NCI-H1930 (cell line): ENCODE results near the gene AMZ1.

Source experiments
- DNase-seq, 2 experiments: peaks; one replicate each; lab custom pipeline; 2025; lab: John Stamatoyannopoulos, UW

The AMZ1 gene

GRCh38 chr7:2753148-2753547 is 65.1 kb downstream of the AMZ1 start:
- no peak for DNase-seq

DNA sequence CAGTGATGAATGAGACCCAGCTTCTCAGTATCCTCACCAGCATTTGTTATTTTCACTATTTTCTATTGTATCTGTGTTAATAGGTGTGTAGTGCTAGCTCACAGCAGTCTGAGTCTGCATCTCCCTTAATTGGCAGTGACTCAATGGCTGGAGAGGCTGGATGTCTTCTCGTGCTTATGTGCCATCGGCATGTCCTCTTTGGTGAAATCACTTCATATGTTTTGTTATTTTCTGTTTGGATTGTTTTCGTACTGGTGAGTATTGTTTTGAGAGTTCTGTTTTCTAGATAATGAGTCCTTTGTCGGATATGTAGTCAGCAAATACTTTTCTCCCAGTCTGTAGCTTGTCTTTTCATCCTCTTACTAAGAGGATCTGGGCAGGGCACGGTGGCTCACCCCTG is 66.1 kb downstream of the AMZ1 start:
- no peak for DNase-seq

GRCh38 chr7:2754912-2755311 is 66.9 kb downstream of the AMZ1 start:
- DNase-seq: no peak

DNA sequence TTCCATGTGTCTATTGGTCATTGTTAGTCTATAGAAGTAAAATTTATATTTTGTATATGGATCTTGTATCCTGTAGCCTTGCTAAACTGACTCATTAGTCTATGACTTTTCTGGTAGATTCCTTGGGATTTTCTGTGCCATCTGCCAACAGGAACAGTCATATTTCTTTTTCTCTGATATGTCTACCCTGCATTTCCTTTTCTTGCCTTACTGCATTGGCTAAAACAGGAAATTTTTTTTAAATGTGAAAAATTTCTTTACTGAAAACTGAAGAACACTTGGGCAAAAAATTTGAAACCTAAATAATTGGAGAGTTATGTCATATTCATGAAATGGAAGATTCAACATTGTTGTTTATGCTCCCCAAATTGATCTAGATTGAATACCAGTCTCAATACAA is 67.5 kb downstream of the AMZ1 start:
- DNase-seq: no peak

DNA sequence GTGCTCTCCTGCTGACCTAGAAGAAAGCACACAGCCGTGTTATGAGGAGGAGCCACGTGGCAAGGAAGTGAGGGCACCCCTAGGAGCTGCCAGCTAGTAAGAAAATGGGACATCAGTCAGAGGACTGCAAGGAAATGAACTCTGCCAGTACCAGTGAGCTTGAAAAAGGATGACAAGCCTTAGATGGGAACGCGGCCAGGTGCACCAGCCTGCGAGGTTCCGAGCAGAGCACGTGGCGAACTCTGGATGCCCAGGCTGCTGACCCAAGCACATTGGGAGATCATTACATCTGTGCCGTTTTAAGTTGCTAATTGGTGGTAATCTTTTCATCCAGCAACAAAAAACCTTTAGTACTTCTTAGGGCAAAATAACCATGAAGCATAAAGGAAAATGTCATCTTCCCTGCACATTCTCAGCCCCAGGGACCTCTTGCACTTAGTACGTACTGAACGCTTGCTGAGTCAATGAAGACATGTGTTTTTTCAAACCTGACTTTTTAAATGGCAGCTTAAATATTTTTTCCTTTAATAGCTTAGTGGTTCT is 69.4 kb downstream of the AMZ1 start:
- no peak for DNase-seq

GRCh38 chr7:2757904-2758672 is 70.1 kb downstream of the AMZ1 start:
- peak in 1 of 2 experiments; percentile 25 for DNase-seq

DNA sequence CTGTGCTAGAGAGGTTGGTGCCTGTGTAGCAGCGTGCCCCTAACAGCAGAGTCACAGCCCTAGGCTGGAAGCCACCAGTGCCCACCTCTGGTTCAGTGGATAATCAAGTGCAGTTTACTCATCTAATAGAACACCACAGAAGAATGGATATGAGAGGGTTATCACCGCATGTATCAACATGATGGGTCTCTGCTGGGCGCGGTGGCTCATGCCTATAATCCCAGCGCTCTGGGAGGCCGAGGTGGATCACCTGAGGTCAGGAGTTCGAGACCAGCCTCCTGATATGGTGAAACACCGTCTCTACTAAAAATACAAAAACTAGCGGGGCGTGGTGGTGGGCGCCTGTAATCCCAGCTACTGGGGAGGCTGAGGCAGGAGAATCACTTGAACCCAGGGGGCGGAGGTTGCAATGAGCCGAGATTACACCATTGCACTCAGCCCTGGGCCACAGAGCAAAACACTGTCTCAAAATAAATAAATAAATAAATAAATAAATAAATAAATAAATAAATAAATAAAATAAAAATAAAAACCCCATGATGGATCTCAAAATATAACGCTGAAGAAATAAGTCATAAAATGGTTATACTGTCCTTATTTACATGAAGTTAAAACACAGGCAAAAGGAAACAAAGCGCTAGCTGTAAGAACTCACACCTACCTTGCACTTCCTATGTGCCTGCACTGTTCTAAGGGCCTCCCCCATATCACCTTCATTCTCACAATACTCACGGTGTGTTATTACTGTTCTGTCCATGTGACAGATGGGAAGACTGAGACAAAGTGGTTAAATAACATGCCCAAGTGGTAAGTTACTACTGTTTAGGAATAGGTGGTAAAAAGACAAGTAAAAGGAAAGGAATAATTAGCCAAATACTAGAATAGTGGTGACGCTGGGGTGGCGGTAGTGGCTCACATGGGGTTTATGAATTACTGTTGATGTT is 70.9 kb downstream of the AMZ1 start:
- DNase-seq: no peak

DNA sequence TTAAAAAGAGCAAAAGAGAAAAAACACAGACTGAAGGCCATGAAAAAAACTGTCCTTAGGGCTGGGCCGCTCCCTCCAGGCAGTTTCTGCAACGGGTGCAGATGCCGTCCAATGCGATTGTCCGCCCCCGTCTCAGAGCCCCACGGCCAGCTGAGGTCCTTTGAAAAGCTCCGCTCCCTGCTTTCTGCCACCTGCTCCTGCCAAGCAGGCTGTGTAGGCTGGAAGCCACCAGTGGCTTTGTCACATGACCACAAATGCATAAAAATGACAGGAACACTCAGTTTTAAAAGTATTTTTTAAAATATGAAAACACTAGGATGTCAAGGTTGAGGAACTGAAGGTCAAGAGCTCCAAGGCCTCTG is 71.7 kb downstream of the AMZ1 start:
- no peak for DNase-seq

DNA sequence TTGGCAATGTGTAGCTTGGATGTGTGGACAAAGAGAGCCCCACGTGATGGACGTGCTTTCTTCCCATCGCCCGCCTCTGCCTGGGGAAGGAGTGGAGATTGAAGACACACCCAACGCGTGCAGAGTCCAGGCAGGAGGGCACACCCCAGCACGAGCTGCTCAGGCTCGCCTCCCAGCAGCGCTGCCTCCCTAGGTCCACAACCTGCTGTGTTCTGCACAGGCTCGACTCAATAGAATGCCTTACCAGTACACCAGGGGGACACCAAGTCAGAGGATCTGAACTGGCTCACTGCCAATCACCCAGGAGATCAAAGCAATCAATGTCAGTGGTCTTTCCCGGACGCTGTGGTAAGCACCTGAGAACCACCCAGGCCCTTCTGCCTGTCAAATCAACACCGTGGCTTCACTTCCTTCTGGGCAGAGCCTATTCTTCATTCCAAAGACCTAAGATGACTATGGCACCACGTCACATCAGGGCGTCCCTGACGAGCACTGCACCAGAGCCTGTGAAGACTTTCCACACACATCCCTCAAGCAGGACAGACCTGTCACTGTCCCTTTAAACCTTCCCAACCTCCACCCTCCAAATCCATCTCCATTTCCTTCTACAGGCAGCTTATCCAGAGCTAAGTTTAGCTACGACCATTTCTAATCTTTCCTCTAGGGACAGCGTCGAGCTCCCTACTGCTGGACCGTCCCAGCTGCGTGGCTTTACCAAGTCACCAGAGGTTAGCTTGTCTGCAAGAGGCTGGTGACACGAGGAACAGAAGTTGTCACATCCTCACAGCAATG is 72.3 kb downstream of the AMZ1 start:
- no peak for DNase-seq

- DNase-seq: no peak
Observed at GRCh38 chr7:2761131-2761624, 73.2 kb downstream of the AMZ1 start.

DNA sequence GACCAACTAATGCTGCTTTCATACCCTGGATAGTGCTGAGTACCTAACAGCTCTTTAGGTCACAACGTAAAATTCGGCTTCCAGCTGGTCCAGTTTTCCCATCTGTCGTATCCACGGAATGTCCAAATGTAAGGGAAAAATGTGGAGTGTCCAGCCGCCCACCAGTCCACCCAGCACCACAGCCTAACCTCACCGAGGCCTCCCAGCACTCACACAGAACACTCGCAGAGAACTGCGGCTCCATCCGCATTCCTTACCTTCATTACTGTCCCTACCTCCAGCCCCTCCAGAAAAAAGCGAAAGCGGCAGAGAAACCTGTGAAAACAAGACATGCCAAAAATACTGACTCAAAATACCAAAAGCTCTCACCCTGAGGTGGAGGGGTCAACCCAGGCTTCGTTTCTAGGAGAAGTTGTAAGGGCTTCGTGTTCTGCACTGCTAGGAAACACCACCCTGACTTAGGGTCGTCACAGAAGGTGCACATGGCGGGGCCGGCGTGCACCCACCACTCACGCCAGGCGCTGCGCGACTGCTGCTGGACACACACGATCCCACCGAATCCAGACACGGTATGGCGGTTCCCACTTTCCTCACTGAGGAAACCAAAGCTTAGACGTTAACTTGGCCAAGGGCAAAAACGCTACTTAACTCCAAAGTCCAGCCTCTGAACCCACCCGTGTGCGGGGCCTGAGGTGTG is 73.9 kb downstream of the AMZ1 start:
- no peak for DNase-seq

GRCh38 chr7:2763597-2763996 is 75.6 kb downstream of the AMZ1 start:
- DNase-seq: no peak

- DNase-seq: no peak
Observed at GRCh38 chr7:2764621-2765020, 76.6 kb downstream of the AMZ1 start.
